Left renal cortex interstitium (tissue), 4 donors: ENCODE measurements around the gene DMAC2. TPM values are rescaled to one million over a fixed set of nuclear protein-coding genes. Genes with fewer than 3 reads are reported as not detected.
"Not testable (repeated sequence)": the region's sequence is repeated elsewhere in the genome, so short reads cannot be mapped to it uniquely, and the experiment has no call there.

Source experiments
- DNase-seq, 4 donors: peaks; one replicate each; pipeline ENCODE4 v3.0.0-alpha.2; 2013; ENCODE audit warnings: low read depth in 4 of 4, low spot score in 2 of 4, missing footprints in 1 of 4
- polyA plus RNA-seq, 4 donors: library from polyadenylated mRNA; unstranded; fragments of 120-200 nt; gene quantifications; one replicate each; pipeline ENCODE4 v1.2.1, GENCODE V29; 2013; ENCODE audit not compliant: insufficient read length in 4 of 4

The DMAC2 gene
- polyA plus RNA-seq, 4 donors = 55.6 to 66.6 (median 62.1) TPM

- no peak for DNase-seq
Measured at GRCh38 chr19:41424335-41425173, 15.2 kb downstream of the DMAC2 start.

DNA sequence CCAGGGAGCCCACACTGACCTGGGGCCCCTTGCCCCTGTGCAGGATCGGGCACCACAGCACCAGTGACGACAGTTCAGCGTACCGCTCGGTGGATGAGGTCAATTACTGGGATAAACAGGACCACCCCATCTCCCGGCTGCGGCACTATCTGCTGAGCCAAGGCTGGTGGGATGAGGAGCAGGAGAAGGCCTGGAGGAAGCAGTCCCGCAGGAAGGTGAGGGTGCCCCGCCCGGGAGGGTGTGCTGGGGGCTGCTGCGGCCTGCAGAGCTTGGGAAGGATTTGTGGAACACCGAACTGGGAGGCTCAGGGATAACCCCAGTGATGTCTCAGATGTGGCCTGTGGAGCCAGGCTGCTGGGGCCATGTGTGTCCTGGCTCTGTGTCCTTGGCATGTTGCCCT, 16.8 kb downstream of the DMAC2 start:
- DNase-seq = no peak

GRCh38 chr19:41422456-41422855, 17.3 kb downstream of the DMAC2 start:
- no peak for DNase-seq

GRCh38 chr19:41421973-41422372, 17.7 kb downstream of the DMAC2 start:
- no peak for DNase-seq

DNA sequence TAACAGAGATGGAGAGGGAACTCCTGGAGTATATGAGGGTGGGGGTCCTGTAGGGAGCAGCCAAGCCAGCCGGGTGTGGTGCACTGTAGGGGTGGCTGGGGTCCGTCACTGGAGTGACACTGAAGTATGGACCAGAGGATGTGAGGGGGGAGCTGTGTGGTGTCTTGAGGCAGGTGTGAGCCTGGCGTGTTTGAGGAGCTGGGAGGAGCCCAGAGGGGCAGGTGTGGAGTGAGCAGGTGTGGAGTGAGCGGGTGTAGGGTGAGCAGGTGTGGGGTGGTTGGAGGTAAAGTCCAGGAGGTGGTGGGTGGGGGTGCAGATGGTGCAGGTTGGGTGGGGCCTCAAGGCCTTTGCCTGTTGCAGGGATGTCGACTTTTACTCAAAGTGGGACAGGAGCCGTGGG, 18.4 kb downstream of the DMAC2 start:
- DNase-seq = no peak

GRCh38 chr19:41420101-41420880, 19.4 kb downstream of the DMAC2 start:
- no peak for DNase-seq

DNA sequence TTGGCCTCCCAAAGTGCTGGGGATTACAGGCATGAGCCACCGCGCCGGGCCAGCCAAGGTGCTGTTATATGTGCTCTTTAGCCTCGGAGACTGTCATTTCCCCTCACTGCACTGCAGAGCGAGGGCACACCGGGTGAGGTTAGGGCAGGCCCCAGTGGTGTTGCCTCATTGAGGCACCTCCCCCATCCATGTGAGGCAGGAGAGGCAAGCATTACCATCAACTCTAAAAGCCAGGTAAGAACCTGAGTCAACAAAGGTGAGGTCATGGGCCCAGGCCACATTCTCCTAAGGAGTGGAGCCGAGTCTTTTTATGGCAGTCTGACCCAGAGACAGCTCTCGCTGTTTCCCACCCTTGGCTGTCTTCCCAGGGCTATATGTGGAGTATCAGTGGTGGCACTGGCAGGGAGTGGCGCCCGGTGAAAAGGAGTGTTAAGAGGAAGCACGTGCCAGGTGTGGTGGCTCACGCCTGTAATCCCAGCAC, 23.5 kb downstream of the DMAC2 start:
- DNase-seq = no peak

GRCh38 chr19:41415154-41415571, 24.5 kb downstream of the DMAC2 start:
- DNase-seq = no peak

DNA sequence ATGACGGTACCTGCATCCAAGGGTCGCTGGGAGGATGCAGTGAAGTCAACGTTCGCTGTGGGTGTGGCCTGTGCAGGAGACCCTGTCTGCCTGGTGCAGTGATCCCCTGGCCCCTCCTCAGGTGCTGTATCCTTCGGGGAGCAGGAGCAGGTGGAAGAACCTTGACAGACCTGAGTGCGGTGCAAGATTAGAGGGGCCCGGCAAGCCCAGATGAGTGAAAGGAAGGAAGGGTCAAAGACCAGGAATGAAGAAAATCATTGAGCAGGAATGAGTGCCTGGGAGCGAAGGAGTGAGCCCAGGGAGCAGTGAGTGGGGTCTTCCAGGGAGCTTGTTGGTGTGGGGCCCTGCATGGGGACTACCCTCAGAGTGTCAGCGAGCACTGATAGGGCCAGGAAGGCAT, 25.3 kb downstream of the DMAC2 start:
- no peak for DNase-seq

DNA sequence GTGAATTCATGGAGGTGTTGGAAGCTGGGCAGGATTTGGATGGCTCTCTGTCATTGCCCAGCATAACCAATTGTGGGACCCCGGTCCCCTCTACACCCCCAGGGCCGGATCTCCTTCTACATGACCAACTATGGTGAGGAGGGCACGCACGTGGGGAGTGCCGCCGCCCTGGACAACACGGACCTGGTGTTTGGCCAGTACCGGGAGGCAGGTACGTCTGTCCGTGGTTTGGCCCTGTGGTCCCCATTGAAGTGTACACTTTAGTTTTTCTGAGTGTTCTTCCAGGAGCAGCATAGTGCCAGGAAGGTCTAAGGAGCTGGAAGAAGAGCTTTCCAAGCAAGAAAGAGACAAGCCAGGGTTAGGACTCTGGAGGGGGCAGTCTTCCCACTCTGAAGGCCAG, 25.8 kb downstream of the DMAC2 start:
- DNase-seq = no peak

DNA sequence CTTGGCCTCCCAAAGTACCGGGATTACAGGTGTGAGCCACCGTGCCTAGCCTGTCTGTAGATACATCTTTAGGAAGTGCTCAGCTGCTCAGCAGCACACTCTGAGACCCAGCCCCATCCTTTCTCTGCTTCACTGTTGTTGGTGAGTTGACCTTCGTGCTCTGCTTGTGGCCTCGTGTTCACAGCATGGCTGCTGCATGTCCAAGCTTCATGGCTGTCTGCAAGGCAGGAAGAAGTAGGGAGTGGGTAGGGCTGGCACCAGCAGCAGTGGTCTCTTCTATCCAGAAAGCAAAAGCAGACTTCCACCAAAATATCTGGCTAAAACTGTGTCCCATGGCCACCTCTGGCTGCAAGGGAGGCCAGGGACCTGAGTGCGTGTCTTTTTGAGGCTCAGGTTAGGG, 26.8 kb downstream of the DMAC2 start:
- no peak for DNase-seq

- DNase-seq = no peak
Measured at GRCh38 chr19:41411968-41412265, 27.8 kb downstream of the DMAC2 start.

DNA sequence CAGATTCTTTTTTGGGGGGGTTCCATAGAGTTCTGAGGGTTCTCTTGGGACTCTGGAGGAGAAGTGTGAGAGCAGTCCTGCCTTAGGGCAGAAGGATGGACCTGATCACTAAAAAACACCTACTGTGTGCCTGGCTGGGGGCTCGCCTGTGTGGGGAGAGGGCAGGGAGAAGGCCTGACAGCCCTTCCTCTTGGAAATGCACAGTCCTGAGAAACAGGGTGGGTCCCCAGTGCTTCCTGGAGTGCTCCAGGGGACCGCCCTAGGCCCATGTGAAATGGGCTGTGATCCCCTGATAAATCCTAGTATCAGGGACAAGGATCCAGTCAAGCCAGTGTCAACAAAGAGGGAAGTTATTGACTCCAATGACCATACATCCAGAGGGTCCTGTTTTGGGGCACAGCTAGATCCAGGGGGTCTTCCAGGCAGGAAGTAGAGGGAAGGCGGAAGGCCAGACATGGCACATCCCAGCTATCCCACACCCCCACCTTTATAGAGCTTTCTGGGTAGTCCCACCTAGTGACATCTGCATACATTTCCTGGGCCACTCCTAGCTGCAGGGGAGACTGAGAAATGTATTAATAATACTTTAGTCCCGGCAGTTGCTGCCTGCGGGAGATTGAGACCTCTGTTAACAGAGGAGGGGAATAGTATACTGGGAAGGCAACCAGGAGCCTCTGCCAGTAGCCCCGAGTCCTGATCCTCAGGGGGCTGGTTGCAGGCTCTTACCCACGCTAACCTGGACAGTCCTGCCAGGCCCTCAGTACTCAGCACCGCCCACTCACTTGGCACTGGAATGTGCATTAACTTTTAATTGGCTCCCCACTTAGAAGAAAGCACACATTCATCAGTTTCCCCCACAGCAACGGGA, 28.4 kb downstream of the DMAC2 start:
- no peak for DNase-seq

DNA sequence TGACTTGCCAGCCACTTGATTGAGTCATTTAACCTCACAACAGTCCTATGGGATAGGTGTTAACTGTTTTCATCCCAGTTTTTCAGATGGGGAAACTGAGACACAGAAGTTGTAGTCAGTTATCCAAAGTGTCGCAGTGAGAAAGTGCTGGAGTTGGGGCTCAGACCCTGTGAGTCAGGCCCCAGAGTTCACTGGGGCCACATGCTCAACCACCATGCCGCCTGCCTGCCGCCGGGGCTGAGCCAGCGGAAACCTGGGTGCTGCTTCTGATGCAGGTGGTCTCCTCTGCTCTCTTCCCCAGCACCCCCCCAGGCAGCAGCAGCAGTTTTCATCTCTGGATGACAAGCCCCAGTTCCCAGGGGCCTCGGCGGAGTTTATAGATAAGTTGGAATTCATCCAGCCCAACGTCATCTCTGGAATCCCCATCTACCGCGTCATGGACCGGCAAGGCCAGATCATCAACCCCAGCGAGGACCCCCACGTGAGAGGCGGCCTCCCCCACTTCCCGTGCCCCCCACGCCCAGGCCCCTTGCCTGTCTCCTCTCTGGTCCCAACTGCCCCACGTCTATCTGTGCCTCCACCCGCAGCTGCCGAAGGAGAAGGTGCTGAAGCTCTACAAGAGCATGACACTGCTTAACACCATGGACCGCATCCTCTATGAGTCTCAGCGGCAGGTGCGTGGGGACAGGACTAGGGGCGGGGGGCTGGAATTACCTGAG, 29.2 kb downstream of the DMAC2 start:
- no peak for DNase-seq

GRCh38 chr19:41409288-41409687, 30.4 kb downstream of the DMAC2 start:
- no peak for DNase-seq

DNA sequence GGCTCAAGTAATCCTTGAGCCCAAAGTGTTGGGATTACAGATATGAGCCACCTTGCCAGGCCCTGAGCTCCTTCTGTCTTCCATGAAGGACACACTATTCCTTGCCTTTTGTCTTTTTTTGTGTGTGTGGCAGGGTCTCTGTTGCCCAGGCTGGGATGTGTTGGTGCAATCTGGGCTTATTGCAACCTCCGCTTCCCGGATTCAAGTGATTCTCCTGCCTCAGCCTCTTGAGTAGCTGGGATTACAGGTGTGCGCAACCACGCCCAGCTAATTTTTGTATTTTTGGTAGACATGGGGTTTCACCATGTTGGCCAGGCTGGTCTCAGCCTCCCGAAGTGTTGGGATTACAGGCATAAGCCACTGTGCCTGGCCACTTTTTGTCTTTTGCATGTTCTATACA, 30.9 kb downstream of the DMAC2 start:
- not testable (repeated sequence) for DNase-seq

- no peak for DNase-seq
Measured at GRCh38 chr19:41408256-41408655, 31.5 kb downstream of the DMAC2 start.

- no peak for DNase-seq
Measured at GRCh38 chr19:41407271-41407670, 32.4 kb downstream of the DMAC2 start.

GRCh38 chr19:41405776-41406175, 33.9 kb downstream of the DMAC2 start:
- no peak for DNase-seq

DNA sequence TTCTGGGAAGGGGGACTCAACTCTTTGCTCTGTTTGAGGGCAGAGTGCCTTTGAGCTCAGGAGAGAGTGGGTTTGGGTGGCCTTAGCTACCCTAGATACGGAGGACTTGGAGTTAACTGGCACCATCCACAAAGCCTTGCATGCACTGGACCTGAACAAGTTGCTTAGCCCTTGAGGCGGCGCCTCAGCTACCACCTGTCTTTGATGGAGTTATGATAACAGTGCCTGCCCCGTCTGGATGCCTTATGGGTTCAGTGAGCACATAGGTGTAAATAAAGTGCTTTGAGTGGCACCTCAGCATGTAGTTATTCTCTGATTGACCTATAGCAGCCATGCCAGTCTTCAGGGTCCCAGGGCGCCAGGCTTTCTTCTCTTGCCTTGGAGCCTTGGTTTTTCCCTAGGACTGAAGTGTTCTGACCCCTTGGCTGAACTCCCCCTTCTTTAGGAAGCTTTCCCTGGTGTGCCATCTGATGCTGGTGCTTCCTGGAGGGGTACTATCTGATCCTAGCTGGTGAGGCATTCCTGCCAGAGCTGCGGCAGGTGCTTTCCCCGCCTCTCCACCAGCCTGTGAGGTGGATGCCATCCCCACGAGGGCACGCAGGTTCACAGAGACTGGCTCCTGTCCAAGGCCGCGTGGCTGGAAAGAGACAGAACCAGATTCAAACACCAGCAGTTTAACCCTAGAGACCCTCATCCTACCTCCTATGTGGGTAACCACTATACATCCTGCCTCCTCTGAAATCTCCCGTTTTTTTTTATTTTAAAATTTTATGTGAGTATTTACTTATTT, 36.3 kb downstream of the DMAC2 start:
- no peak for DNase-seq
